ENCODE measurements around the gene PCSK1.
"Not testable (repeated sequence)": the region's sequence is repeated elsewhere in the genome, so short reads cannot be mapped to it uniquely, and the experiment has no call there.

The PCSK1 gene

GRCh38 chr5:96404191-96404867 lies 28.7 kb downstream of the PCSK1 start:
- H3K36me3 ChIP-seq (ENCODE audit: control insufficient read depth, insufficient read depth, low read length) = no peaks in the 10 kb centered on the region
- no peak overlapping the region for H3K4me3 ChIP-seq (ENCODE audit: low read length)
- H3K9me3 ChIP-seq (ENCODE audit: control insufficient read depth, insufficient read depth, low read length) = no peaks in the 10 kb centered on the region
- no CpG with 5 or more reads among the region's 3 CpGs for WGBS (ENCODE audit: insufficient coverage, insufficient read length)
- H3K27me3 ChIP-seq (ENCODE audit: control insufficient read depth, insufficient read depth, low read length) = no peaks in the 10 kb centered on the region
- no peaks in the 10 kb centered on the region for H3K4me1 ChIP-seq (ENCODE audit: control insufficient read depth, insufficient read depth, low read length)
- H3K27ac ChIP-seq (ENCODE audit: low read length) = no peak overlapping the region
- DNase-seq (ENCODE audit: low read depth, low spot score) = no peak

- Histone ChIP-seq H3K4me1 (ENCODE audit: control insufficient read depth, insufficient read depth, low read length) (no peaks in the 10 kb centered on the region), H3K27me3 (ENCODE audit: control insufficient read depth, insufficient read depth, low read length) (no peaks in the 10 kb centered on the region), H3K36me3 (ENCODE audit: control insufficient read depth, insufficient read depth, low read length) (no peaks in the 10 kb centered on the region), H3K27ac (ENCODE audit: low read length) (no peak overlapping the region), H3K9me3 (ENCODE audit: control insufficient read depth, insufficient read depth, low read length) (no peaks in the 10 kb centered on the region), H3K4me3 (ENCODE audit: low read length) (no peak overlapping the region)
- no peak for DNase-seq (ENCODE audit: low read depth, low spot score)
- no CpG with 5 or more reads among the region's 6 CpGs for WGBS (ENCODE audit: insufficient coverage, insufficient read length)
These were observed 30.5 kb downstream of the PCSK1 start for GRCh38 chr5:96402500-96402899.

GRCh38 chr5:96396878-96397277 lies 36.2 kb downstream of the PCSK1 start:
- Histone ChIP-seq H3K27ac (ENCODE audit: low read length) (no peak overlapping the region), H3K27me3 (ENCODE audit: control insufficient read depth, insufficient read depth, low read length) (no peaks in the 10 kb centered on the region), H3K4me3 (ENCODE audit: low read length) (no peak overlapping the region), H3K36me3 (ENCODE audit: control insufficient read depth, insufficient read depth, low read length) (no peaks in the 10 kb centered on the region), H3K4me1 (ENCODE audit: control insufficient read depth, insufficient read depth, low read length) (no peaks in the 10 kb centered on the region), H3K9me3 (ENCODE audit: control insufficient read depth, insufficient read depth, low read length) (no peaks in the 10 kb centered on the region)
- no peak for DNase-seq (ENCODE audit: low read depth, low spot score)
- WGBS (ENCODE audit: insufficient coverage, insufficient read length) = no CpG with 5 or more reads among the region's 1 CpG

- DNase-seq (ENCODE audit: low read depth, low spot score) = not testable (repeated sequence)
These were observed 37.8 kb downstream of the PCSK1 start for GRCh38 chr5:96395295-96395694.

GRCh38 chr5:96391921-96392320 lies 41.1 kb downstream of the PCSK1 start:
- H3K36me3 ChIP-seq (ENCODE audit: control insufficient read depth, insufficient read depth, low read length) = no peaks in the 10 kb centered on the region
- no peaks in the 10 kb centered on the region for H3K27me3 ChIP-seq (ENCODE audit: control insufficient read depth, insufficient read depth, low read length)
- no peak for DNase-seq (ENCODE audit: low read depth, low spot score)
- WGBS (ENCODE audit: insufficient coverage, insufficient read length) = no CpG with 5 or more reads among the region's 2 CpGs
- H3K9me3 ChIP-seq (ENCODE audit: control insufficient read depth, insufficient read depth, low read length) = no peaks in the 10 kb centered on the region
- H3K4me3 ChIP-seq (ENCODE audit: low read length) = no peak overlapping the region
- H3K4me1 ChIP-seq (ENCODE audit: control insufficient read depth, insufficient read depth, low read length) = no peaks in the 10 kb centered on the region
- no peak overlapping the region for H3K27ac ChIP-seq (ENCODE audit: low read length)

More at GRCh38 chr5:96395295-96395694, 37.8 kb downstream of the PCSK1 start:
- not testable (repeated sequence) for H3K36me3 ChIP-seq (ENCODE audit: control insufficient read depth, insufficient read depth, low read length); H3K9me3 ChIP-seq (ENCODE audit: control insufficient read depth, insufficient read depth, low read length); H3K4me1 ChIP-seq (ENCODE audit: control insufficient read depth, insufficient read depth, low read length); H3K27ac ChIP-seq (ENCODE audit: low read length); H3K27me3 ChIP-seq (ENCODE audit: control insufficient read depth, insufficient read depth, low read length); H3K4me3 ChIP-seq (ENCODE audit: low read length)

GRCh38 chr5:96388176-96388575 lies 44.9 kb downstream of the PCSK1 start:
- Histone ChIP-seq H3K4me1 (ENCODE audit: control insufficient read depth, insufficient read depth, low read length) (no peaks in the 10 kb centered on the region; the same call in 1 of the 2 replicates), H3K4me3 (ENCODE audit: low read length) (no peak overlapping the region), H3K9me3 (ENCODE audit: control insufficient read depth, insufficient read depth, low read length) (no peaks in the 10 kb centered on the region), H3K27me3 (ENCODE audit: control insufficient read depth, insufficient read depth, low read length) (no peaks in the 10 kb centered on the region), H3K36me3 (ENCODE audit: control insufficient read depth, insufficient read depth, low read length) (no peaks in the 10 kb centered on the region), H3K27ac (ENCODE audit: low read length) (no peak overlapping the region)
- no CpG with 5 or more reads among the region's 3 CpGs for WGBS (ENCODE audit: insufficient coverage, insufficient read length)
- no peak for DNase-seq (ENCODE audit: low read depth, low spot score)

GRCh38 chr5:96387616-96388015 lies 45.4 kb downstream of the PCSK1 start:
- H3K36me3 ChIP-seq (ENCODE audit: control insufficient read depth, insufficient read depth, low read length) = no peaks in the 10 kb centered on the region
- no peak overlapping the region for H3K4me3 ChIP-seq (ENCODE audit: low read length)
- H3K4me1 ChIP-seq (ENCODE audit: control insufficient read depth, insufficient read depth, low read length) = no peaks in the 10 kb centered on the region; the same call in 1 of the 2 replicates
- DNase-seq (ENCODE audit: low read depth, low spot score) = no peak
- no peak overlapping the region for H3K27ac ChIP-seq (ENCODE audit: low read length)
- no peaks in the 10 kb centered on the region for H3K27me3 ChIP-seq (ENCODE audit: control insufficient read depth, insufficient read depth, low read length)
- no CpG with 5 or more reads among the region's 2 CpGs for WGBS (ENCODE audit: insufficient coverage, insufficient read length)
- no peaks in the 10 kb centered on the region for H3K9me3 ChIP-seq (ENCODE audit: control insufficient read depth, insufficient read depth, low read length)

- Histone ChIP-seq H3K27me3 (ENCODE audit: control insufficient read depth, insufficient read depth, low read length) (no peaks in the 10 kb centered on the region), H3K4me1 (ENCODE audit: control insufficient read depth, insufficient read depth, low read length) (no peaks in the 10 kb centered on the region; the same call in 1 of the 2 replicates), H3K27ac (ENCODE audit: low read length) (no peak overlapping the region), H3K4me3 (ENCODE audit: low read length) (no peak overlapping the region), H3K9me3 (ENCODE audit: control insufficient read depth, insufficient read depth, low read length) (no peaks in the 10 kb centered on the region), H3K36me3 (ENCODE audit: control insufficient read depth, insufficient read depth, low read length) (no peaks in the 10 kb centered on the region)
- DNase-seq (ENCODE audit: low read depth, low spot score) = no peak
- no CpG with 5 or more reads among the region's 1 CpG for WGBS (ENCODE audit: insufficient coverage, insufficient read length)
These were observed 47.5 kb downstream of the PCSK1 start for GRCh38 chr5:96385538-96385937.

GRCh38 chr5:96384353-96384752 lies 48.7 kb downstream of the PCSK1 start:
- Histone ChIP-seq H3K27ac (ENCODE audit: low read length) (no peak overlapping the region), H3K4me1 (ENCODE audit: control insufficient read depth, insufficient read depth, low read length) (no peaks in the 10 kb centered on the region; the same call in 1 of the 2 replicates), H3K27me3 (ENCODE audit: control insufficient read depth, insufficient read depth, low read length) (no peaks in the 10 kb centered on the region), H3K36me3 (ENCODE audit: control insufficient read depth, insufficient read depth, low read length) (no peaks in the 10 kb centered on the region), H3K9me3 (ENCODE audit: control insufficient read depth, insufficient read depth, low read length) (no peaks in the 10 kb centered on the region), H3K4me3 (ENCODE audit: low read length) (no peak overlapping the region)
- DNase-seq (ENCODE audit: low read depth, low spot score) = no peak
- WGBS (ENCODE audit: insufficient coverage, insufficient read length) = no CpG with 5 or more reads among the region's 3 CpGs

GRCh38 chr5:96381526-96381925 lies 51.5 kb downstream of the PCSK1 start:
- H3K4me1 ChIP-seq (ENCODE audit: control insufficient read depth, insufficient read depth, low read length) = no peaks in the 10 kb centered on the region; the same call in 1 of the 2 replicates
- DNase-seq (ENCODE audit: low read depth, low spot score) = no peak
- no peak overlapping the region for H3K27ac ChIP-seq (ENCODE audit: low read length)
- H3K4me3 ChIP-seq (ENCODE audit: low read length) = no peak overlapping the region
- H3K27me3 ChIP-seq (ENCODE audit: control insufficient read depth, insufficient read depth, low read length) = no peaks in the 10 kb centered on the region
- no peaks in the 10 kb centered on the region for H3K9me3 ChIP-seq (ENCODE audit: control insufficient read depth, insufficient read depth, low read length)
- no CpG with 5 or more reads among the region's 5 CpGs for WGBS (ENCODE audit: insufficient coverage, insufficient read length)
- H3K36me3 ChIP-seq (ENCODE audit: control insufficient read depth, insufficient read depth, low read length) = no peaks in the 10 kb centered on the region

GRCh38 chr5:96379896-96380295 lies 53.2 kb downstream of the PCSK1 start:
- DNase-seq (ENCODE audit: low read depth, low spot score) = no peak
- Histone ChIP-seq H3K9me3 (ENCODE audit: control insufficient read depth, insufficient read depth, low read length) (no peaks in the 10 kb centered on the region), H3K36me3 (ENCODE audit: control insufficient read depth, insufficient read depth, low read length) (no peaks in the 10 kb centered on the region), H3K27ac (ENCODE audit: low read length) (no peak overlapping the region), H3K27me3 (ENCODE audit: control insufficient read depth, insufficient read depth, low read length) (no peaks in the 10 kb centered on the region), H3K4me3 (ENCODE audit: low read length) (no peak overlapping the region), H3K4me1 (ENCODE audit: control insufficient read depth, insufficient read depth, low read length) (no peaks in the 10 kb centered on the region)
- WGBS (ENCODE audit: insufficient coverage, insufficient read length) = no CpG with 5 or more reads among the region's 5 CpGs
